GM20000 (cell line): Measurements from ENCODE around the gene CARS1.

ENCODE experiments used
- DNase-seq: peaks from one replicate; pipeline ENCODE4 v3.0.0; 2012; ENCODE audit warnings: low spot score
- TF ChIP-seq, protein P1 (sequence below): IDR thresholded peaks from 2 replicates; pipeline ENCODE4 v1.5.1; 2012; ENCODE audit warnings: mild to moderate bottlenecking, control low read depth; ENCODE audit errors: extremely low read depth, missing control alignments

The CARS1 gene

GRCh38 chr11:2989006-2989405 lies 68.2 kb downstream of the CARS1 start:
- no peak for DNase-seq
- TF ChIP-seq, protein P1, sequence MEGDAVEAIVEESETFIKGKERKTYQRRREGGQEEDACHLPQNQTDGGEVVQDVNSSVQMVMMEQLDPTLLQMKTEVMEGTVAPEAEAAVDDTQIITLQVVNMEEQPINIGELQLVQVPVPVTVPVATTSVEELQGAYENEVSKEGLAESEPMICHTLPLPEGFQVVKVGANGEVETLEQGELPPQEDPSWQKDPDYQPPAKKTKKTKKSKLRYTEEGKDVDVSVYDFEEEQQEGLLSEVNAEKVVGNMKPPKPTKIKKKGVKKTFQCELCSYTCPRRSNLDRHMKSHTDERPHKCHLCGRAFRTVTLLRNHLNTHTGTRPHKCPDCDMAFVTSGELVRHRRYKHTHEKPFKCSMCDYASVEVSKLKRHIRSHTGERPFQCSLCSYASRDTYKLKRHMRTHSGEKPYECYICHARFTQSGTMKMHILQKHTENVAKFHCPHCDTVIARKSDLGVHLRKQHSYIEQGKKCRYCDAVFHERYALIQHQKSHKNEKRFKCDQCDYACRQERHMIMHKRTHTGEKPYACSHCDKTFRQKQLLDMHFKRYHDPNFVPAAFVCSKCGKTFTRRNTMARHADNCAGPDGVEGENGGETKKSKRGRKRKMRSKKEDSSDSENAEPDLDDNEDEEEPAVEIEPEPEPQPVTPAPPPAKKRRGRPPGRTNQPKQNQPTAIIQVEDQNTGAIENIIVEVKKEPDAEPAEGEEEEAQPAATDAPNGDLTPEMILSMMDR: no peak

GRCh38 chr11:2987881-2988861 lies 69.1 kb downstream of the CARS1 start:
- TF ChIP-seq, protein P1: no peak
- DNase-seq: no peak

DNA sequence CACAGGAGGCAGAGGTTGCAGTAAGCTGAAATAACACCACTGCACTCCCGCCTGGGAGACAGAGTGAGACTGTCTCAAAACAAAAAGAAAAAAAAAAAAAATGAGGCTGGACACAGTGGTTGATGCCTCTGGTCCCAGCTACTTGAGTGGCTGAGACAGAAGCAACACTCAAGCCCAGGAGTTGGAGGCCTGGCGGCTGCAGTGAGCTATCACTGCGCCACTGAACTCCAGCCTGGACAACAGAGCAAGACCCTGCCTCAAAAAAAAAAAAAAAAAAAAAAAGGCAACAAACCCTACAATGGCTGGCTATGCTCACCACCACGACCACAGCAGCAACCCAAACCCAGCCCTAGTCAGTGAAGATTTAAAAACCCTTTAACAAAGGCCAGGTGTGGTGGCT lies 73.3 kb downstream of the CARS1 start:
- no peak for DNase-seq
- TF ChIP-seq, protein P1: no peak

- TF ChIP-seq, protein P1: no peak
- DNase-seq: no peak
Observed at GRCh38 chr11:2982214-2982613, 75.0 kb downstream of the CARS1 start.

GRCh38 chr11:2981130-2981529 lies 76.1 kb downstream of the CARS1 start:
- no peak for DNase-seq
- TF ChIP-seq, protein P1: no peak

DNA sequence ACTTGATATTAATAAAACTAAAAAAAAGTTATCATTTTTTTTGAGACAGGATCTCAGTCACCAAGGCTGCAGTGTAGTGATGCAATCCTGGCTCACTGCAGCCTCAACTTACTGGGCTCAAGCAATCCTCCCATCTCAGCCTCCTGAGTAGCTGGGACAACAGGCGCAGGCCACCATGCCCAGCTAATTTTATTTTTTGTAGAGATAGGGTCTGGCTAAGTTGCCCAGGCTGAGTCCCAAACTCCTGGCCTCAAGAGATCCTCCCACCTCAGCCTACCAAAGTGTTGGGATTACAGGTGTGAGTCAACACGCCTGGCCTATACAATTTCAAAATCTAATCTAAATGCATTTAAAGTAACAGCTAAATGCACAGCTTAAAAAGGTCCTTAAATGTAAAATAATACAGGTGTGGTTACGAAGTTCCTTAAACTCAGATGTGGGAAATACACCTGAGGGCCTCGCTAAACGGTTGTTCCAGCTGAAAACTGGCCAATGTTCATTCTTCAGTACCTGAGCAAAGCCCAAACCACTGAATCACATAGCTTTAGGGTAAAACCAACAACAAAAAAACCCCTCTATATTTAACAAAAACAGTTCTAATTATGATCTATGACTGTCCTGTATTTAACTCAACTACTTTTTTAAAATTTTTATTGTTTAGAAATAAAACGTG lies 76.9 kb downstream of the CARS1 start:
- DNase-seq: no peak
- TF ChIP-seq, protein P1: no peak

- no peak for DNase-seq
- TF ChIP-seq, protein P1: no peak
Observed at GRCh38 chr11:2977113-2977512, 80.1 kb downstream of the CARS1 start.
